K562 treated with DMSO at 1 percent for 48 hours (cell line): ENCODE measurements around the gene RUSC2. TPM values are rescaled to one million over a fixed set of nuclear protein-coding genes. Genes with fewer than 3 reads are reported as not detected.

Source experiments
- total RNA-seq: library from RNA; unstranded; fragments of 300-600 nt; gene quantifications from 2 replicates; pipeline ENCODE4 v1.2.3, GENCODE V29; 2022; ENCODE audit warnings: low replicate concordance; ENCODE audit errors: extremely low read depth

The RUSC2 gene
- not detected in 2 replicates for total RNA-seq

GRCh38 chr9:35489313-35490154 is at the start of gene RUSC2:
TSS of gene RUSC2 (plus strand) at chr9:35490111. CDS start at chr9:35546522, 56,411 bp downstream.

Other genes starting within 250 kb of the RUSC2 start
- gene TESK1, start 115.2 kb downstream of the RUSC2 start, total RNA-seq: not detected in 2 replicates
- gene CD72, start 128.3 kb downstream of the RUSC2 start, total RNA-seq: not detected in 2 replicates
- not detected in 2 replicates for gene SIT1, start 160.8 kb downstream of the RUSC2 start, total RNA-seq
- not detected in 2 replicates for gene RMRP, start 167.9 kb downstream of the RUSC2 start, total RNA-seq
- not detected in 2 replicates for gene CCDC107, start 168.2 kb downstream of the RUSC2 start, total RNA-seq
- not detected in 2 replicates for gene ARHGEF39, start 175.1 kb downstream of the RUSC2 start, total RNA-seq
- not detected in 2 replicates for gene CA9, start 183.8 kb downstream of the RUSC2 start, total RNA-seq
- not detected in 2 replicates for gene TPM2, start 199.8 kb downstream of the RUSC2 start, total RNA-seq
- 65.0 and 713 TPM in 2 replicates for gene TLN1, start 242.1 kb downstream of the RUSC2 start, total RNA-seq
- not detected in 2 replicates for gene CREB3, start 242.6 kb downstream of the RUSC2 start, total RNA-seq